Lung (tissue), 12 donors: ENCODE data around the gene UNC80. TPM values are rescaled to one million over a fixed set of nuclear protein-coding genes. Genes with fewer than 3 reads are reported as not detected.

Experiments
- ATAC-seq: fragments of 200-7000 bp; cut with Tn5 transposase; one replicate; pipeline ENCODE4 v1.9.1; 2020; ENCODE audit warnings: moderate number of reproducible peaks; ENCODE audit not compliant: insufficient read depth, low FRiP score
- DNase-seq, 3 donors: peaks; one replicate each; pipeline ENCODE4 v3.0.0-alpha.2; 2013 to 2017
- H3K27ac ChIP-seq, 2 donors: one replicate each; pipeline ENCODE4 v1.5.1; 2013; ENCODE audit warnings: mild to moderate bottlenecking in 2 of 2, moderate library complexity in 2 of 2, control low read depth in 1 of 2, inconsistent platforms in 1 of 2, low read depth in 1 of 2, low read length in 1 of 2
- H3K27me3 ChIP-seq, 3 donors: one replicate each; pipeline ENCODE4 v1.5.1; 2013; ENCODE audit warnings: low read length in 2 of 3; ENCODE audit not compliant: control insufficient read depth in 3 of 3, insufficient read depth in 3 of 3
- H3K36me3 ChIP-seq, 4 donors: one replicate each; pipeline ENCODE4 v1.5.1; 2013; ENCODE audit warnings: low read length in 4 of 4, mild to moderate bottlenecking in 1 of 4, moderate library complexity in 1 of 4; ENCODE audit not compliant: control insufficient read depth in 4 of 4, insufficient read depth in 4 of 4
- H3K4me1 ChIP-seq, 5 donors: one replicate each; pipeline ENCODE4 v1.5.1; 2013; ENCODE audit warnings: low read length in 5 of 5, mild to moderate bottlenecking in 2 of 5, moderate library complexity in 1 of 5; ENCODE audit not compliant: control insufficient read depth in 5 of 5, insufficient read depth in 5 of 5
- H3K4me3 ChIP-seq: one replicate; pipeline ENCODE4 v1.5.1; 2013; ENCODE audit warnings: mild to moderate bottlenecking, control low read depth, moderate library complexity
- H3K9ac ChIP-seq, 2 donors: one replicate each; pipeline ENCODE4 v1.5.1; 2013; ENCODE audit warnings: low read length in 2 of 2, control low read depth in 1 of 2; ENCODE audit not compliant: insufficient read depth in 1 of 2
- H3K9me3 ChIP-seq, 4 donors: one replicate each; pipeline ENCODE4 v1.5.1; 2013; ENCODE audit warnings: low read length in 3 of 4, mild to moderate bottlenecking in 1 of 4, moderate library complexity in 1 of 4; ENCODE audit not compliant: control insufficient read depth in 4 of 4, insufficient read depth in 3 of 4
- WGBS, 2 donors: extraction: QIAGEN DNeasy Blood & Tissue Kit; methylation state at CpG; one replicate each; pipeline ENCODE4 v1.1.7; 2013; 5-methylcytosine and 5-hydroxymethylcytosine counted together
- polyA plus RNA-seq, 2 donors: library from polyadenylated mRNA; stranded (reverse); fragments of 200-250 nt; gene quantifications; one replicate each; pipeline ENCODE4 v1.2.1, GENCODE V29; 2013
- total RNA-seq, 2 donors: library from RNA; depleted of rRNA in 1 of 2; stranded (reverse); fragments of >200 nt in 1 of 2; gene quantifications; one replicate each; pipeline ENCODE4 v1.2.1, GENCODE V29; 2014 to 2021
- TF ChIP-seq, protein P1 (sequence below): IDR thresholded peaks from 2 replicates; pipeline ENCODE4 v1.5.1; 2012; ENCODE audit warnings: mild to moderate bottlenecking; ENCODE audit errors: control extremely low read depth, extremely low read depth
- donor health status: control.
- donor health status: control.
- donor health status: Bipolar disorder and iron deficiency.
- donor health status: healthy.
- donor health status: DM: yes; HTN: yes; CAD: no.

The UNC80 gene
- total and polyA plus RNA-seq, 4 donors = under 0.01 to 2.2 (median 0.03) TPM

- H3K9me3 ChIP-seq = no peaks in the 10 kb centered on the region
- H3K27me3 ChIP-seq = no peaks in the 10 kb centered on the region
- TF ChIP-seq, protein P1, sequence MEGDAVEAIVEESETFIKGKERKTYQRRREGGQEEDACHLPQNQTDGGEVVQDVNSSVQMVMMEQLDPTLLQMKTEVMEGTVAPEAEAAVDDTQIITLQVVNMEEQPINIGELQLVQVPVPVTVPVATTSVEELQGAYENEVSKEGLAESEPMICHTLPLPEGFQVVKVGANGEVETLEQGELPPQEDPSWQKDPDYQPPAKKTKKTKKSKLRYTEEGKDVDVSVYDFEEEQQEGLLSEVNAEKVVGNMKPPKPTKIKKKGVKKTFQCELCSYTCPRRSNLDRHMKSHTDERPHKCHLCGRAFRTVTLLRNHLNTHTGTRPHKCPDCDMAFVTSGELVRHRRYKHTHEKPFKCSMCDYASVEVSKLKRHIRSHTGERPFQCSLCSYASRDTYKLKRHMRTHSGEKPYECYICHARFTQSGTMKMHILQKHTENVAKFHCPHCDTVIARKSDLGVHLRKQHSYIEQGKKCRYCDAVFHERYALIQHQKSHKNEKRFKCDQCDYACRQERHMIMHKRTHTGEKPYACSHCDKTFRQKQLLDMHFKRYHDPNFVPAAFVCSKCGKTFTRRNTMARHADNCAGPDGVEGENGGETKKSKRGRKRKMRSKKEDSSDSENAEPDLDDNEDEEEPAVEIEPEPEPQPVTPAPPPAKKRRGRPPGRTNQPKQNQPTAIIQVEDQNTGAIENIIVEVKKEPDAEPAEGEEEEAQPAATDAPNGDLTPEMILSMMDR = no peak
- H3K27ac ChIP-seq = no peak overlapping the region
- H3K4me1 ChIP-seq = no peaks in the 10 kb centered on the region
- peaks cover 3 to 18% (median 5%) of the 10 kb centered on the region in 4 donors for H3K36me3 ChIP-seq
- WGBS, 2 donors = 72 to 92% methylated on average over 2 of the region's 2 CpGs
- H3K4me3 ChIP-seq = no peak overlapping the region
- no peak for ATAC-seq
- no peak overlapping the region for H3K9ac ChIP-seq
- DNase-seq = no peak
Observed at GRCh38 chr2:210028178-210028577, 256.5 kb downstream of the UNC80 start.

GRCh38 chr2:210034087-210034683 lies 262.6 kb downstream of the UNC80 start:
- no peaks in the 10 kb centered on the region for H3K4me1 ChIP-seq
- no peaks in the 10 kb centered on the region for H3K27me3 ChIP-seq
- H3K9ac ChIP-seq = no peak overlapping the region
- H3K36me3 ChIP-seq = peaks cover 0 to 1% (median 0%) of the 10 kb centered on the region in 4 donors
- no peak overlapping the region for H3K4me3 ChIP-seq
- H3K27ac ChIP-seq = no peak overlapping the region
- DNase-seq (no peak), ATAC-seq (no peak)
- TF ChIP-seq, protein P1 = no peak
- no peaks in the 10 kb centered on the region for H3K9me3 ChIP-seq
- 80 to 88% methylated on average over 2 of the region's 2 CpGs for WGBS, 2 donors

DNA sequence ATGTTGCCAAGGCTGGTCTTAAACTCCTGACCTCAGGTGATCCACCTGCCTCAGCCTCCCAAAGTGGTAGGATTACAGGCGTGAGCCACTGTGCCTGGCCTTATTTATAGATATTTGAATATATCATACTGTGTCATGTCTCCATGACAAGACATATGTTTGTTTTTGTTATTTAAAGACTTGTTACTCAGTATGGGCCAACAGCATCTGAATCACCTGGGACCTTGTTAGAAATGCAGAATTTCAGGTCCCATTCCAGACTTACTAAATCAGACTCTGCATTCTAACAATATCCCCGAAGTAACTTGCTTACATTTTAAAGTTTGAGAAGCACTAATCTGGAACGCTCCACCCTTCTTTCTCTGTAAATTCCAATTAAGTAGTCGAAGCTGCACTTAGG lies 264.0 kb downstream of the UNC80 start:
- 97 to 98% methylated on average over 4 of the region's 4 CpGs for WGBS, 2 donors
- no peaks in the 10 kb centered on the region for H3K4me1 ChIP-seq
- H3K27me3 ChIP-seq = no peaks in the 10 kb centered on the region
- TF ChIP-seq, protein P1 = no peak
- ATAC-seq = no peak
- no peak overlapping the region for H3K27ac ChIP-seq
- DNase-seq = no peak
- H3K9ac ChIP-seq = no peak overlapping the region
- peaks cover 0 to 1% (median 0%) of the 10 kb centered on the region in 4 donors for H3K36me3 ChIP-seq
- no peaks in the 10 kb centered on the region for H3K9me3 ChIP-seq
- no peak overlapping the region for H3K4me3 ChIP-seq

DNA sequence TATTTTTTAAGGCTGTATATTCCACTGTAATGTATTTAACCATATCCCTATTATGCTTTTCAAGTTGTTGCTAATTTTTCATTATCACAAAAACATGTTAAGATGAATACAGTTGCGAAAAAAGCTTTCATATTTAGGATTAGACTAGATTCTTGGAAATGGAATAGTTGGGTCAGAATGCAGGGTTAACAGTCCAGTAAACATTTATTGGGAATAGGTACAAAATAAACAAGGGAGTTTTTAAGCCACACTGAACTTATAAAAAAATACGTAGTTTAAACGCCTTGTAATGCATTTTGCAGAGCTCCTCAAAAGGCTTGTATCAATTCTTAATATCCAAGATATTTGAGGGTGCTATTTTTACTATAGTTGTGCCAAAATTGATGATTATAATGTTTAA lies 266.4 kb downstream of the UNC80 start:
- Histone ChIP-seq H3K4me1 (no peaks in the 10 kb centered on the region), H3K27ac (no peak overlapping the region), H3K36me3 (no peaks in the 10 kb centered on the region), H3K9me3 (no peaks in the 10 kb centered on the region), H3K9ac (no peak overlapping the region), H3K4me3 (no peak overlapping the region), H3K27me3 (no peaks in the 10 kb centered on the region)
- 95 to 96% methylated on average over 3 of the region's 3 CpGs for WGBS, 2 donors
- DNase-seq (no peak), ATAC-seq (no peak)
- TF ChIP-seq, protein P1 = no peak
